Measurements from ENCODE around the gene HELLS. TPM values are rescaled to one million over a fixed set of nuclear protein-coding genes. Genes with fewer than 3 reads are reported as not detected.

HELLS gene
- total RNA-seq = 10 to 100 TPM in 1 of 2 donors, 1 to 10 TPM in 1; 9.8 to 18.4 TPM

GRCh38 chr10:94545391-94546048 is at the start of gene HELLS:
HELLS (plus strand) TSS chr10:94545788; CDS start chr10:94545922, 134 bp downstream.
- intact Hi-C loops (cut with DNase I) = no loop called here
- H3K9me3 ChIP-seq = no peaks in the 10 kb centered on the region
- under 1% methylated on average over 48 of the region's 48 CpGs for WGBS
- peak within 1 kb of the TSS; percentile 48 to 54 for H3K4me3 ChIP-seq
- TF ChIP-seq POLR2A (IDR thresholded peaks at IDR 0.05) = peak; percentile 15
- no peak for TF ChIP-seq CTCF (IDR thresholded peaks at IDR 0.05)
- no peaks in the 10 kb centered on the region for H3K27me3 ChIP-seq (replicated peaks; ENCODE audit: insufficient read depth)
- peak within 1 kb of the TSS; percentile 62 to 64 for H3K27ac ChIP-seq
- peaks cover 4% of the 10 kb centered on the region for H3K4me1 ChIP-seq (replicated peaks)
- H3K36me3 ChIP-seq = no peaks in the 10 kb centered on the region
- DNase-seq (ENCODE audit: low spot score) = peak; percentile 73

- Histone ChIP-seq H3K27me3 (replicated peaks; ENCODE audit: insufficient read depth) (no peaks in the 10 kb centered on the region), H3K36me3 (no peaks in the 10 kb centered on the region), H3K4me1 (replicated peaks) (no peaks in the 10 kb centered on the region), H3K9me3 (no peaks in the 10 kb centered on the region), H3K27ac (no peak overlapping the region), H3K4me3 (no peak overlapping the region)
- DNase-seq (ENCODE audit: low spot score) = no peak
- no peak for TF ChIP-seq POLR2AphosphoS5 (IDR thresholded peaks at IDR 0.05)
- no peak for TF ChIP-seq POLR2A (IDR thresholded peaks at IDR 0.05)
- no peak for TF ChIP-seq CTCF (IDR thresholded peaks at IDR 0.05)
- intact Hi-C loops (cut with DNase I) = no loop called here
- WGBS = 79% methylated on average over 4 of the region's 4 CpGs
Measured at GRCh38 chr10:94496010-94496409, 49.6 kb upstream of the HELLS start.

- Histone ChIP-seq H3K27ac (no peak overlapping the region), H3K36me3 (no peaks in the 10 kb centered on the region), H3K4me1 (replicated peaks) (no peaks in the 10 kb centered on the region), H3K27me3 (replicated peaks; ENCODE audit: insufficient read depth) (no peaks in the 10 kb centered on the region), H3K9me3 (no peaks in the 10 kb centered on the region), H3K4me3 (no peak overlapping the region)
- no peak for DNase-seq (ENCODE audit: low spot score)
- intact Hi-C loops (cut with DNase I) = no loop called here
- WGBS = 76% methylated on average over 3 of the region's 3 CpGs
- TF ChIP-seq POLR2AphosphoS5 (IDR thresholded peaks at IDR 0.05) = no peak
- TF ChIP-seq POLR2A (IDR thresholded peaks at IDR 0.05) = no peak
- TF ChIP-seq CTCF (IDR thresholded peaks at IDR 0.05) = no peak
Measured at GRCh38 chr10:94496646-94497045, 48.9 kb upstream of the HELLS start.

GRCh38 chr10:94500063-94500462 is 45.5 kb upstream of the HELLS start:
- TF ChIP-seq POLR2A (IDR thresholded peaks at IDR 0.05) (no peak), POLR2AphosphoS5 (IDR thresholded peaks at IDR 0.05) (no peak), CTCF (IDR thresholded peaks at IDR 0.05) (no peak)
- 71% methylated on average over 5 of the region's 5 CpGs for WGBS
- DNase-seq (ENCODE audit: low spot score) = no peak
- intact Hi-C loops (cut with DNase I) = no loop called here
- Histone ChIP-seq H3K9me3 (no peaks in the 10 kb centered on the region), H3K4me3 (no peak overlapping the region), H3K36me3 (no peaks in the 10 kb centered on the region), H3K4me1 (replicated peaks) (no peaks in the 10 kb centered on the region), H3K27me3 (replicated peaks; ENCODE audit: insufficient read depth) (no peaks in the 10 kb centered on the region), H3K27ac (no peak overlapping the region)
